GM21423 (cell line): Measurements from ENCODE around the gene CD82.

Source experiments
- ATAC-seq: cut with Tn5 transposase; IDR thresholded peaks from one replicate; pipeline ENCODE4 v1.9.1; 2021; ENCODE audit warnings: mild to moderate bottlenecking, moderate library complexity; ENCODE audit not compliant: unreplicated experiment

CD82 gene, protein sequence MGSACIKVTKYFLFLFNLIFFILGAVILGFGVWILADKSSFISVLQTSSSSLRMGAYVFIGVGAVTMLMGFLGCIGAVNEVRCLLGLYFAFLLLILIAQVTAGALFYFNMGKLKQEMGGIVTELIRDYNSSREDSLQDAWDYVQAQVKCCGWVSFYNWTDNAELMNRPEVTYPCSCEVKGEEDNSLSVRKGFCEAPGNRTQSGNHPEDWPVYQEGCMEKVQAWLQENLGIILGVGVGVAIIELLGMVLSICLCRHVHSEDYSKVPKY

DNA sequence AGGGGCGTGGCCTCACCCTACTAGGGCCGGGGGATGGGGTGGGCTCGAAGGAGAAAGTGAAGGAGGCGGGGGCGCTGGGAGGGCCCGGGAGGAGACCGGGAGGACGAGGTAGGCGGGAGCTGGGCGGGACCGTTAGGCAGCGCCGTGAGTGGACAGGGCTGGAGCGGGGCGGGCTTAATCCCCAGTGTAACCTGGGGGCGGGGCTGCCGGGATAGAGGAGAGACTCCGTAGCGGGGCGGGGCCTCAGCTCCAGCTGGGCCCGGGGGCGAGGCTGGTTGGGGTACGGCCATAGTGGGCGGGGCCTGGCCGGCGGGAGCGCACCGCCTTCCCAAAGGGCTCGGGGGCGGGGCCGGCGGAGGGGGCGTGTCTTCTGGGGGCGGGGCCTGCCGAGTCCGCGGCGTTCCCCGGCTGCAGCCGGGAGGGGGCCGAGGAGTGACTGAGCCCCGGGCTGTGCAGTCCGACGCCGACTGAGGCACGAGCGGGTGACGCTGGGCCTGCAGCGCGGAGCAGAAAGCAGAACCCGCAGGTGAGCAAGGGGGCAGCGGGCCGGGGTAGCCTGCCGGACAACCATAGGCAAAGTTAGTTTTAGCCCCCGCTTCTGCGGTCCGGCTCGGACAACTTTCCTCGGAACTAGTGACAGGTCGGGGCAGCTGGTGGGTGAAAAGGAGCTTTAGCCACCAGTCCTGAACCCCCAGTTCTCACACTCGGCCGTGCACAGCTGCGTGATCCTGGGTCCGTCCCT is at the start of gene CD82:
TSS of gene CD82 (plus strand) at position 453 of the 742 bp plus-strand sequence. CDS start 29,000 bp downstream, outside the sequence.
- ATAC-seq: peak; percentile 70

GRCh38 chr11:44516688-44517507 is 48.6 kb upstream of the CD82 start:
- ATAC-seq: no peak

- ATAC-seq: no peak
Measured at GRCh38 chr11:44517541-44517940, 47.9 kb upstream of the CD82 start.

- ATAC-seq: no peak
Measured at GRCh38 chr11:44518968-44519550, 46.4 kb upstream of the CD82 start.

GRCh38 chr11:44519989-44520737 is 45.3 kb upstream of the CD82 start:
- no peak for ATAC-seq

GRCh38 chr11:44521148-44521547 is 44.3 kb upstream of the CD82 start:
- no peak for ATAC-seq

DNA sequence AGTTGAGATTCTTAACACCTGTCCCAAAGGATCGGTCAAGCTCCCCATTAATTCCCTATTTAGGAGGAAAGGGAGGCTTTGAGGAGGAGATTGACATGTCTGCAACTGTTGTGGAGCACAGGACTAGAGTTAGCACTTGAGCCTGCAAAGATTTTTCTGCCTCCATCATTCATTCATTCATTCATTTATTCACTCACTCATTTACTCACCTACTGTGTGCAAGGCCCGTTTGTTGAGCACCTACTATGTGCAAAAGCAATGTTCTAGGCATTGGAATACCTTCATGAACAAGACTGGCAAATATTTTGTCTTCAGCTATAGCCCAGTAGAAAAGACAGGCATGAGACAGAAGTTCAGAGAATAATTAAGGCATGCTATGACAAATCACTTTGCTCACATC is 43.2 kb upstream of the CD82 start:
- ATAC-seq: no peak

GRCh38 chr11:44524346-44524745 is 41.1 kb upstream of the CD82 start:
- ATAC-seq: no peak

DNA sequence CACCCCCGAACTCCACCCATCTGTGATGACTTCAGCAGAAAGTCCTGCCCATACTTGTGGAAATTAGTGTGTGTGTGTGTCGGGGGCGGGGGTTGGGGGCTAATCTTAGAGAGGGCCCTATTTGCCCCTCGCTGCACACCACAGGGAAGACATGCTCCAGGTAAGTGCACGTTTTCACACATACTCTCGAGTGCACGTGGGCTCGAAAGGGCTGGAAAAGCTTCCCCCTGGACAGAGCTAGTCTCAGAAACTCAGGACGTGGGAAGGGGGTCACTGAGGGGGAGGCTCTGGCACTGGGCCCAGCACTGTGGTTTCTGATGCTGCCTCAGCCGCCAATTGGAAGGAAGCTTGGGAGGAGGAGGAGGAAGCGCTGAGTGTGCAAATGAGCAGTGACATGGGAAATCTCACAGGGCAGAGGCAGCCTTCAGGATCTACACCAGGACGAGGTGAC is 40.7 kb upstream of the CD82 start:
- ATAC-seq: no peak

DNA sequence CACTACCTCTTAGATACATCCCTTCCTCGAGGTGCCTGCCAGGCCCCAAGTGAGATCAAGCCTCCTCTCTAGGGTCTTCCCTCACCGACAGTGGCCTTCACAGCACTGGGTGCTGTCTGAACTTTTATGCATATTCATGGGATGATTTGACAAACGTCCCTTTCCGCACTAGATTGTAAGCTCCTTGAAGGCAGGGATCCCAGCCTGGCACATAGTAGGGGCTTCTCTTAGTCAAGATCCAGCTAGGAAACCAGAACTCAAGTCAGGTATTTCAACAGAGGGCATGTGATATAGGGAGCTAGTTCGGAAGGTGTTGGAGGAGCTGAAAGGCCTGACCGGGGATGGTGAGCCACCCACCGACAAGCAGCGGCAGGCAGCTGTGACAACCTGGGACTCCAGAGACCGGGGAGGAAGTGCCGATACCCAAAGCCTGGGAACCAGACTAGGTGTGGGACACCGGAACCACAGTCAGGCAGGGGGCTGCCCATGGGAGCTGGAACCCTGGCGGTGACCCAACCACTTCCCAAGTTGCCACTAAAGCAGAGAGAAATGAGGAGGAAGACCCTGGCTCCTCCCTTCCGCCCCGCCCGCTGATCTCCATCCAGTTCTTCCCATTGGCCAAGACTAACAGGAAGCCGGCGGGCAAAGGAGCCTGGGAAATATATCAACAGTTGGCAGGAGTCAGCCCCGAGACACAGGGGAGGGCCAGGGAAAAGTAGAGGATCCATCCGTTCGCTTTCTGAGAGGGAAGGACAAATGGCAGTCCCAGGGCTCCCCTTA is 39.8 kb upstream of the CD82 start:
- ATAC-seq: no peak

DNA sequence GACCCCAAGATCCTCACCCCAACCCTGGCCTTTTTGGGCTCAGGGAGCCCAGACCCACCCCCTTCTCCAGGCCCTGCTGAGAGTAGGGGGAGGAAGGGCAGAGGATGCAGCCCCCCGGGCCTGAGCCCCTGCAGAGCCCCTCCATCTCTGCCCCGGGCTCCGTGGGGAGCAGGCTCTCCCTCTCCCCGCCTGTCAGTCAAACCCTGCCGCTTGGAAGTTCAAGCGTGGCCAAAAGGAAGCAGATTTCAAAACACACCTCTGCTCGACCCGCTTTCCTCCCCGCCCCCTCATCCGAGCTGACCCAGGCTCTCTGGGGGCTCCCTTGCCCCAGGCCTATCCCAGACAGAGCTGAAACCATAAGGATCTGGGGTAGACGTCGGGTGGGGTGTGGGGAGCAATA is 39.0 kb upstream of the CD82 start:
- no peak for ATAC-seq

- ATAC-seq: no peak
Measured at GRCh38 chr11:44527476-44527875, 38.0 kb upstream of the CD82 start.

DNA sequence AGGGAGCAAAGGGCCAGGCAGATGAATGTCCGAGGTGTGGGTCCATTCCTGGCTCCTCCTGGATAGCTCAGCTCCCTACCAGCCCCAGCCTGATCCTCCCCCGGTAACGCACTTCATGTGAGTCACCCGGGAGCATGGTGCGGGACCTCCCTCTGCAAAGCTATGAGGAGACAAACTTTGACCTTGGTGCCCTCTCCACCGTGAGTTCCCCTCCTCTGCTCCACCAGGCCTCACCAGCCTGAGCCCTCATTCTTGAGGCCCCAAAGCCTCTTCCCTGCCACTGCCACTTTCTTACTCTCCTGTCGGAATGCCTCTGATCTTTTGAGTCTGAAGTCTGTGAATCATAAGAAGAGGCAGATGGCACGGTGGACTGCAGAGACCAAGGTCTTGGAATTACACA is 37.4 kb upstream of the CD82 start:
- no peak for ATAC-seq

DNA sequence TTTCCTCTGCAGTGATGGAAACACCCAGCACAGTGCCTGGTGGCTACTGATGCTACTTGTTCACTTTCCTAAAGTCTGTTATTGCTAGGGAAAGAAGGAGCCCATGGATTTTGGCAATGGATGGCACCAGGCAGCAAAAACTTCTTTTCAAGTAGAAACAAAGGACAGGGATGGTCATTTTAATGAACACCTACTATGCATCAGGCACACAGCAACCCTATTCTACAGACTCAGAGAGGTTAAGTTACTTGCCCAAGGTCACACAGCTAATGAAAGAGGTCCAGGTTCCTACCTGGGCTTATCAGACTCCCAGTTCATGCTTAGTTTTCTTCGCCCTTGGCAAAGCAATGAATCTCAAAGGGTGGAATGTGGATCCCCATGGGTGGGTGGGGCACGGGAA is 36.9 kb upstream of the CD82 start:
- no peak for ATAC-seq

- ATAC-seq: no peak
Measured at GRCh38 chr11:44529895-44530412, 35.5 kb upstream of the CD82 start.

DNA sequence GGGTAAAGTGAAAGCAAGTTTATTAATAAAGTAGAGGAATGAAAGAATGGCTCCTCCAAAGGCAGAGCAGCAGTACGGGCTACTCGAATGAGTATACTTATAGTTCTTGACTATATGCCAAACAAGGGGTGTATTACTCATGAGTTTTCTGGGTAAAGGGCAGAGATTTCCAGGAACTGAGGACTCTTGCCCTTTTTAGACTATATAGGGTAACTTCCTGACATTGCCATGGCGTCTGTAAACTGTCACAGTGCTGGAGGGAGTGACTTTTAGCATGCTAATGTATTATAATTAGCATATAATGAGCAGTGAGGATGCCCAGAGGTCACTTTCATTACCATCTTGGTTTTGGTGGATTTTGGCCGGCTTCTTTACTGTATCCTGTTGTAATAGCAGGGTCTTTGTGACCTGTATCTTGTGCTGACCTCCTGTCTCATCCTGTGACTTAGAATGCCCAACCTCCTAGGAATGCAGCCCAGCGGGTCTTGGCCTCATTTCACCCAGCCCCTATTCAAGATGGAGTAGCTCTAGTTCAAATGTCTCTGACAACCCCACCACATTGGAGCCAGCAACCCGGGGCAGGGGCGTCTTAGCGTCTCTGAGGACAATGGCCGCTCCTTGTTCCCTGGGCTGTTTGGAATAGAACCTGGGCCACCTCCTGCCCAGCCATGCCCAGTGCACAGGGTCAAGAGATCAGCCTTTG is 34.9 kb upstream of the CD82 start:
- no peak for ATAC-seq

GRCh38 chr11:44531116-44531504 is 34.4 kb upstream of the CD82 start:
- ATAC-seq: no peak

- ATAC-seq: no peak
Measured at GRCh38 chr11:44531636-44532035, 33.8 kb upstream of the CD82 start.

DNA sequence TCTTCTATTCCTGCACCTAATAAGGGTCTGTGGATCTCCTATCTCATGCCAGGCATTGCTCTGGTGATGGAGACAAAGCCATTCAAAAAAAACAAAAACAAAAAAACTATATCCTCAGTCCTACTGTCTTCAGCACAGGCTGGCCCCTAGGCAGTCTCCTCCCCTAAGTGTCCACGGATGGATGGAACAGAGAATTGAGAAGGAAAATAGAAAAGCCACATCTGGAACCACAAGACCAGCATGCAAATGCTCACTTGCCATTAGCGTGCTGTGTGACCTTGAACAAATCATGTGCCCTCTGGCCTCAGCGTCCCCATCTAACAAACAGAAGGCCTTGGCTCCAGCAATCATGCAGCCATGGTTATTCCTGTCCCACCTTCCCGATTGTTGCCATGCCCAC is 32.7 kb upstream of the CD82 start:
- no peak for ATAC-seq
